GM21381 (cell line): ENCODE data around the gene IFNL2.
"Not testable (repeated sequence)": the region's sequence is repeated elsewhere in the genome, so short reads cannot be mapped to it uniquely, and the experiment has no call there.

ENCODE experiments used
- ATAC-seq: cut with Tn5 transposase; IDR thresholded peaks from one replicate; pipeline ENCODE4 v1.9.1; 2021; ENCODE audit warnings: mild to moderate bottlenecking, moderate library complexity; ENCODE audit not compliant: unreplicated experiment

IFNL2 gene

GRCh38 chr19:39296055-39296645 is 28.0 kb downstream of the IFNL2 start, which contains the start of gene IFNL1:
Gene IFNL1 (plus strand): TSS chr19:39296407. CDS start chr19:39296422, 15 bp downstream.
- ATAC-seq: no peak

- no peak for ATAC-seq
Measured at GRCh38 chr19:39296906-39297305, 28.7 kb downstream of the IFNL2 start.

DNA sequence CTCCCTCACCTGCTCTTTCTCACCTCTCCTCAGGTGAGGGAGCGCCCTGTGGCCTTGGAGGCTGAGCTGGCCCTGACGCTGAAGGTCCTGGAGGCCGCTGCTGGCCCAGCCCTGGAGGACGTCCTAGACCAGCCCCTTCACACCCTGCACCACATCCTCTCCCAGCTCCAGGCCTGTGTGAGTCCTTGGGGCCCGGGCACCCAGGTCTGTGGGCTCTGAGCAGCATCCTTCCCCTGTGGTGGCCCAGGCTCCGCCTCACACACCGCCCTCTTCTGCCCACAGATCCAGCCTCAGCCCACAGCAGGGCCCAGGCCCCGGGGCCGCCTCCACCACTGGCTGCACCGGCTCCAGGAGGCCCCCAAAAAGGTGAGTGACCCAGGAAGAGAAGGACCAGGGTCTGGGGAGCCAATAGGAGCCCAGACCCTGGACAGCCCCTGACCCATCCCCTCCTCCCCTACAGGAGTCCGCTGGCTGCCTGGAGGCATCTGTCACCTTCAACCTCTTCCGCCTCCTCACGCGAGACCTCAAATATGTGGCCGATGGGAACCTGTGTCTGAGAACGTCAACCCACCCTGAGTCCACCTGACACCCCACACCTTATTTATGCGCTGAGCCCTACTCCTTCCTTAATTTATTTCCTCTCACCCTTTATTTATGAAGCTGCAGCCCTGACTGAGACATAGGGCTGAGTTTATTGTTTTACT is 29.9 kb downstream of the IFNL2 start:
- no peak for ATAC-seq

- no peak for ATAC-seq
Measured at GRCh38 chr19:39299404-39299803, 31.2 kb downstream of the IFNL2 start.

DNA sequence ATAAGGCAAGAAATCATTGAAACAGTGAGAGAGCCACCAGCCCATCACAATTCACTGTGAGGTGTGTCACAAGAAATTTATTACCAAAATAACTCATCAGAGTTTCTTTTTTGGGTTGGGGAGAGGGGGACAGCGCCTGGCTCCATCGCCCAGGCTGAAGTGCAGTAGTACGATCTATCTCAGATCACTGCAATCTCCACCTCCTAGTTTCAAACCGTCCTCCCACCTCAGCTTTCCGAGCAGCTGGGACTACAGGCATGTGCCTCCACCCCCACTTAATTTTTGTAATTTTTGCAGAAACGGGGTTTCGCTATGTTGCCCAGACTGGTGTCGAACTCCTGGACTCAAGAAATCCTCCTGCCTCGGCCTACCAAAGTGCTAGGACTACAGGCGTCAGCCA is 31.6 kb downstream of the IFNL2 start:
- ATAC-seq: no peak

DNA sequence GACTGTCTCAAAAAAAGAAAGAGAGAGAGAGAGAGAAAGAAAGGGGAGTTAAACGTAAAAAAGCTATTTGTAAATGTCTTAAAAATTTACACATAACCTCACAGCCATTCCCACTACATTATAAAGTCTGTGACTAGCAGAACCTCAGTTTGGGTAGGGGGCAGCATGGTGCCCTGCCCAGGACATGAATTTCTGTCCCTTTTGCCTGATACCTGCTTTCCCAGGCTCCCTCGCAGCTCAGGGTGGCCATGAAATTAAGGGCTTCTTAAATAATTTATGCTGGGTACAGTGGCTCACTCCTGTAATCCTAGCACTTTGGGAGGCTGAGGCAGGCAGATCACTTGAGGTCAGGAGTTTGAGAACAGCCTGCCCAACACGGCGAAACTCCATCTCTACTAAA is 32.8 kb downstream of the IFNL2 start:
- ATAC-seq: no peak

GRCh38 chr19:39301562-39301961 is 33.4 kb downstream of the IFNL2 start:
- ATAC-seq: no peak

GRCh38 chr19:39303373-39304184 is 35.4 kb downstream of the IFNL2 start:
- ATAC-seq: no peak

- no peak for ATAC-seq
Measured at GRCh38 chr19:39304185-39304513, 36.0 kb downstream of the IFNL2 start.

GRCh38 chr19:39304701-39305571 is 36.7 kb downstream of the IFNL2 start:
- ATAC-seq: no peak

DNA sequence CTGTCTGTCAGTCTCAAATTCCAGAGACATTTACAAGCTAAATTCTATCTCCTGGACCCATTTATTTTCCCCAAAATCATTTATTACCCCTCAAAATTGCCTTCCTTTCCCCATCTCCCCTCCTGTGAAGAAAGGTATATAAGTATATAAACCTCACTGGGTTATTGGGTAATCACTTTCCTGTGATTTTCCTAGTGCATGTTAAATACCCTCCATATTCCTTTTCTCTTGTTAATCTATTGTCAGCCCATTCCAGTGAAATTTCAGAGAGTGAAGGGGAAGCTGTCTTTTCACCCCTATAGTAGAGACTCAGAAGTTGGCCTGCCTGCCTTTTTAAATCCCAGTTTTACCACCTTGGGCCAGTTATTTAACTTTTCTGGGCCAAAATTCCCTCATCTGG is 37.9 kb downstream of the IFNL2 start:
- no peak for ATAC-seq

GRCh38 chr19:39307046-39307821 is 39.0 kb downstream of the IFNL2 start:
- no peak for ATAC-seq

GRCh38 chr19:39307822-39308530 is 39.8 kb downstream of the IFNL2 start:
- no peak for ATAC-seq

GRCh38 chr19:39308531-39309304 is 40.5 kb downstream of the IFNL2 start:
- ATAC-seq: no peak

- not testable (repeated sequence) for ATAC-seq
Measured at GRCh38 chr19:39309305-39309670, 41.1 kb downstream of the IFNL2 start.

DNA sequence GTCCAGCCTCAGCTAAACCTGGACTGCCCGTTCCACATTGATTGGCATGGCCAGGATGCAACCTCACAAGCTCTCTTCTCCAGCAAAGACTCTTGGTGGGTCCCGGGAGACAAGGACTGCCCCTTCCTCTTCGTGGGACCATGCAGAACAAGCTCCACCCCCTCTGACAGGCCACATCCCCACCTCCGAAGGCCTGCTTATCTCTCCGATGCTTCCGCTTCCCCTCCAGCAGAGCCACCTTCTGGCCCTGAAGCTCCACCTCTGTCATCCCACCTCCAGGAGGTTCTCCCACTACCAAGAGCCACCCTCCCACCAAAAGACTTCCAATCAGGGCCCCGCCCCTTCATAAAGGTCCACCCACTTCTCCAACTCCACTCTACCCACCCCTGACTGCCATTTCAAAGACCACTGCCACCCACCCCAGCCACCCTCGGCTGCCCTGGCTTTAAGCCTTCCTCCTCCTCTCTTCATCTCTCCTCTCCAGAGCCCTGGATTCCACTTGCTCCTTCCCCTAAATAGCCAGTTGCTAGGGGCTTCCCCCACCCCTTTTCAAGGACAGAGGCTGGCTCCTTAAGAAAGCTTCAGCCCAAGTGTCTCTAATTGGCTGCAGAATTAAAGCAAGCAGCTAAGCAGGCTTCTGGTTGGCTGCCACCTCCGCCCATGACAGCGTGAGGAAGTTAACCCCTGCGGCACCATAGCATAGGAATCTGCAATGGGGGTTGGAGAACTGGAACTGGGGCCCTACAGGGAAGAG is 42.5 kb downstream of the IFNL2 start:
- no peak for ATAC-seq

- ATAC-seq: no peak
Measured at GRCh38 chr19:39314016-39314728, 46.0 kb downstream of the IFNL2 start.

- ATAC-seq: no peak
Measured at GRCh38 chr19:39315933-39316332, 47.7 kb downstream of the IFNL2 start.
